D341Med (cell line): ENCODE data around the gene LHFPL6.

Experiments used
- DNase-seq: peaks from one replicate; pipeline ENCODE4 v3.0.0; 2012; ENCODE audit warnings: low spot score

Gene LHFPL6

GRCh38 chr13:39306639-39307589 lies 296.1 kb downstream of the LHFPL6 start:
- no peak for DNase-seq

- no peak for DNase-seq
Measured at GRCh38 chr13:39302820-39303219, 300.2 kb downstream of the LHFPL6 start.

GRCh38 chr13:39298951-39299350 lies 304.0 kb downstream of the LHFPL6 start:
- no peak for DNase-seq

GRCh38 chr13:39297664-39298171 lies 305.3 kb downstream of the LHFPL6 start:
- no peak for DNase-seq

GRCh38 chr13:39297023-39297422 lies 306.0 kb downstream of the LHFPL6 start:
- DNase-seq, result no peak

GRCh38 chr13:39296193-39296592 lies 306.8 kb downstream of the LHFPL6 start:
- DNase-seq, result no peak
